ENCODE data around the gene IGF2BP2.

Gene IGF2BP2

DNA sequence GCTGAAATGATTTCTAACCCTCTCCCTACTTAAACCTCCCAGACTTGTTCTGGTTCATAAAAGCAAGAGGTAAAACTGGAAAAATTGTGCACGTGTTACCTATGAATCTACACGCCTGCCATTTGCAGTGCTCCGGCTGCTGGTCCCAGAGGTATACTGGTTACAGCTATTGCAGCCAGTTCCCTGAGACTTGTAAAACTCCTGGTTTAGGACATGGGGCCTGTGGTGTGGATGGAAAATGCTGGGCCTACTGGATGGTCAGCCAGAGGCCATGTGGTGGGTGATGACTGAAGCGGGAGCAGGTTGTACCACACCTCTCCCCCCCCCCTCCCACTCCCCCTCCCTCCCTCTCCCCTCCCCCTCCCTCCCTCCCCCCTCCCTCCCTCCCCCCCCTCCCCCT lies 193.7 kb downstream of the IGF2BP2 start:
- DNase-seq, result no peak

GRCh38 chr3:185630182-185630622 lies 194.6 kb downstream of the IGF2BP2 start:
- no peak for DNase-seq

GRCh38 chr3:185629554-185630181 lies 195.2 kb downstream of the IGF2BP2 start:
- no peak for DNase-seq

GRCh38 chr3:185625784-185626183 lies 199.1 kb downstream of the IGF2BP2 start:
- no peak for DNase-seq

DNA sequence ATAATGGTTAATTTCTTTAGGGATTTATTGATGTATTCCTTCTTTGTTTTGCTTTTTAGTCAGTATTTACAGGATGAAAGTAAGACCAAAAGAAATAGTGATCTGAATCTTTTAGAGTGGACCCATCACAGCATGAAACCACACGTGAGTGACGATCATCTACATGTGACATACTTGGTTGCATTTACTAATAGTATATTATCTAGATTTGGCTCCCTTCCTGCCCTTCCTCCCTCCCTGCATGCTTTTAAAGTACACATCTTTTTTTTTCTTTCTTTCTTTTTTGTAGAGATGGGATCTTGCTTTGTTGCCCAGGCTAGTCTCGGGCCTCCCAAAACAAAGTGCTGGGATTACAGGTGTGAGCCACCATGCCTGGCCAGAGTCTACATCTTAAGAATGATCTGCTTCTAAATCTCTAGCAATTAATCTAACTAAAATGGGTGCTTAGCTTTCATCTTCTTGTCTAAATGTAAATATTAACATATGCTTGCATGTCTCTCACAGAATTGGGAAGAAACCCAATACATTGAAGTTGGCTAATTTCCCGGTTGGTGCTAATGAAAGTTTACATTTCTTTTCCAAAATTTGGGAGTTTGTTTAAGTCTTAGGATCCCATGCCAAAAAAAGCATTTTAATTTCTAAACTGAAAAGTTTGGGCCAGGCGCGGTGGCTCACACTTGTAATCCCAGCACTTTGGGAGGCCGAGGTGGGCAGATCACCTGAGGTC lies 200.7 kb downstream of the IGF2BP2 start:
- DNase-seq, result no peak

GRCh38 chr3:185613016-185613415 lies 211.8 kb downstream of the IGF2BP2 start:
- no peak for DNase-seq

GRCh38 chr3:185606196-185606595 lies 218.6 kb downstream of the IGF2BP2 start:
- no peak for DNase-seq

GRCh38 chr3:185605566-185605965 lies 219.3 kb downstream of the IGF2BP2 start:
- DNase-seq, result no peak

- DNase-seq, result no peak
Measured at GRCh38 chr3:185595526-185595925, 229.3 kb downstream of the IGF2BP2 start.

DNA sequence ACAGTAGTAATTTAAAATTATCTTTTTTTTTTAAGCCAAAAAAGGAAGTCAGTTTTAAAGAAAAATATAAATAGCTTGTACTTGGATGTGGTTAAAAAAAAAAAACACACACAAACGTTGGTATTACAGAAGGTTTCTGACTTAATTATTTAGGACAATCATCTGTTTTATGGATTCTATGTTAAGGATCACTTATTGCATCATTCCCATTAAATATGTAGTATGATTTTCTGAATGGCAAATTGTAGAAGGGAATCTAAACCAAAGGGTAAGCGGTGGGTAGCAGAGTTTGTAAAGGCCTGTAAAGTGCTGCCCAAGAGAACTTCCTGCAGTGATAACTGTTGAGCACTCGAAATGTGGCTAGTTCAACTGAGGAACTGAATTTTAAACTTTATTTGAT lies 230.8 kb downstream of the IGF2BP2 start:
- DNase-seq, result no peak
